ENCODE data around the gene CRACDL.

GRCh38 chr2:98818164-98818563, 117.9 kb downstream of the CRACDL start:
- TF ChIP-seq TAF1 (IDR thresholded peaks at IDR 0.05; ENCODE audit: borderline replicate concordance, low read depth, low read length), result no peak
- no peak for TF ChIP-seq POLR2A (IDR thresholded peaks at IDR 0.05; ENCODE audit: low read depth, low read length)

All from GM12892 (cell line).